ENCODE data around the gene PRKG1. TPM values are rescaled to one million over a fixed set of nuclear protein-coding genes. Genes with fewer than 3 reads are reported as not detected.

The PRKG1 gene
- total and polyA plus RNA-seq, 2 of the 8 experiments (the other 6 are each of a cell fraction or from before 2014, with no cell fraction given): 4.2 to 15.2 TPM

- Histone ChIP-seq H3K4me3 (ENCODE audit: extremely low read depth in 1 of 4, insufficient read depth in 2 of 4, low read depth in 3 of 4, low read length in 4 of 4) (no peak overlapping the region), H4K8ac (ENCODE audit: extremely low read depth, insufficient read depth, low read length) (no peak overlapping the region), H3K4ac (replicated peaks; ENCODE audit: insufficient read length, low read depth, low read length) (no peak overlapping the region), H4K5ac (ENCODE audit: insufficient read length, low read depth, low read length) (no peak overlapping the region), H3K18ac (ENCODE audit: extremely low read depth, low read length) (no peak overlapping the region), H4K91ac (replicated peaks; ENCODE audit: insufficient read length, low read length) (no peak overlapping the region), H3K4me1 (replicated peaks in 1 of 4; ENCODE audit: control insufficient read depth in 3 of 4, insufficient read depth in 4 of 4, low read length in 3 of 4) (no peaks in the 10 kb centered on the region), H2BK120ac (replicated peaks; ENCODE audit: low read depth, low read length) (no peak overlapping the region), H3K27me3 (replicated peaks in 1 of 4; ENCODE audit: control insufficient read depth in 3 of 4, extremely low read depth in 1 of 4, insufficient read depth in 3 of 4, low read length in 3 of 4) (no peaks in the 10 kb centered on the region), H3K79me2 (ENCODE audit: control insufficient read depth in 1 of 2, insufficient read depth in 2 of 2, low read length in 2 of 2) (no peaks in the 10 kb centered on the region), H3K23me2 (ENCODE audit: low read depth, low read length) (no peaks in the 10 kb centered on the region), H3K14ac (ENCODE audit: insufficient read length) (no peak overlapping the region), H3K4me2 (ENCODE audit: insufficient read depth in 1 of 2, low read depth in 2 of 2, low read length in 2 of 2) (no peak overlapping the region), H3K36me3 (ENCODE audit: control insufficient read depth in 2 of 4, insufficient read depth in 4 of 4, low read length in 3 of 4) (no peaks in the 10 kb centered on the region), H2AK5ac (ENCODE audit: low read depth, low read length) (no peak overlapping the region), H3K56ac (replicated peaks; ENCODE audit: insufficient read length, low read depth, low read length) (no peak overlapping the region), H2AFZ (ENCODE audit: low read length) (no peak overlapping the region), H3K23ac (ENCODE audit: insufficient read length) (no peak overlapping the region), H3K9ac (replicated peaks in 1 of 4; ENCODE audit: extremely low read depth in 1 of 4, low read depth in 3 of 4, low read length in 3 of 4) (no peak overlapping the region), H3K79me1 (ENCODE audit: low read depth, low read length) (no peaks in the 10 kb centered on the region), H3K9me3 (ENCODE audit: insufficient read depth in 2 of 2, low read depth in 1 of 2, low read length in 1 of 2) (no peaks in the 10 kb centered on the region), H2BK12ac (ENCODE audit: low read depth, low read length) (no peak overlapping the region), H2BK15ac (ENCODE audit: low read length) (no peak overlapping the region), H3K27ac (ENCODE audit: low read depth, low read length) (no peak overlapping the region), H2BK20ac (ENCODE audit: low read length) (no peak overlapping the region), H2BK5ac (ENCODE audit: low read depth, low read length) (no peak overlapping the region), H4K20me1 (replicated peaks in 1 of 2; ENCODE audit: control insufficient read depth in 1 of 2, insufficient read depth in 2 of 2, low read length in 2 of 2) (no peaks in the 10 kb centered on the region)
- POLR2A ChIA-PET (ENCODE audit: partially characterized antibody): no interaction called here
- 95% methylated on average over 1 of the region's 1 CpG; no CpG with 5 or more reads in 1 of the 2 experiments for WGBS, 2 experiments (ENCODE audit: extremely low coverage in 1 of 2, insufficient coverage in 1 of 2, insufficient read length in 1 of 2, insufficient replicate concordance in 2 of 2, low coverage in 1 of 2, low lambda C conversion rate in 2 of 2, missing lambda C conversion rate in 1 of 2)
- DNase-seq (ENCODE audit: low read depth in 1 of 2, low spot score in 2 of 2) (no peak), FAIRE-seq (no peak)
- CTCF ChIA-PET (ENCODE audit: partially characterized antibody): no interaction called here
- TF ChIP-seq CREB1 (IDR thresholded peaks at IDR 0.05): no peak
- no peak for TF ChIP-seq E2F6 (IDR thresholded peaks at IDR 0.05)
- no peak for TF ChIP-seq RAD21 (IDR thresholded peaks at IDR 0.05 in 1 of 2, conservative IDR thresholded peaks at IDR 0.05 in 1 of 2; ENCODE audit: low read depth in 2 of 2, low read length in 2 of 2)
- no peak for TF ChIP-seq CBX8 (IDR thresholded peaks at IDR 0.05; ENCODE audit: borderline replicate concordance, low read depth, low read length)
- no peak for TF ChIP-seq SRF (IDR thresholded peaks at IDR 0.05; ENCODE audit: low read depth, low read length)
- no peak for TF ChIP-seq CHD1 (IDR thresholded peaks at IDR 0.05; ENCODE audit: low read depth, low read length)
- TF ChIP-seq ATF2 (IDR thresholded peaks at IDR 0.05; ENCODE audit: low read length): no peak
- TF ChIP-seq ATF3 (IDR thresholded peaks at IDR 0.05; ENCODE audit: insufficient read depth, low read depth, low read length): no peak
- TF ChIP-seq GTF2F1 (IDR thresholded peaks at IDR 0.05; ENCODE audit: borderline replicate concordance, low read depth, low read length): no peak
- no peak for TF ChIP-seq EP300 (IDR thresholded peaks at IDR 0.05; ENCODE audit: borderline replicate concordance in 1 of 2, low read depth in 2 of 2, low read length in 2 of 2)
These were observed 122.4 kb downstream of the PRKG1 start for GRCh38 chr10:51196508-51197175.

Measured in H1 (cell line).